Lung (tissue), 12 donors: ENCODE results near the gene TWNK. TPM values are rescaled to one million over a fixed set of nuclear protein-coding genes. Genes with fewer than 3 reads are reported as not detected.

Source experiments
- ATAC-seq: fragments of 200-7000 bp; cut with Tn5 transposase; one replicate; pipeline ENCODE4 v1.9.1; 2020; ENCODE audit warnings: moderate number of reproducible peaks; ENCODE audit not compliant: insufficient read depth, low FRiP score
- DNase-seq, 3 donors: peaks; one replicate each; pipeline ENCODE4 v3.0.0-alpha.2; 2013 to 2017
- H3K27ac ChIP-seq, 2 donors: one replicate each; pipeline ENCODE4 v1.5.1; 2013; ENCODE audit warnings: mild to moderate bottlenecking in 2 of 2, moderate library complexity in 2 of 2, control low read depth in 1 of 2, inconsistent platforms in 1 of 2, low read depth in 1 of 2, low read length in 1 of 2
- H3K27me3 ChIP-seq, 3 donors: one replicate each; pipeline ENCODE4 v1.5.1; 2013; ENCODE audit warnings: low read length in 2 of 3; ENCODE audit not compliant: control insufficient read depth in 3 of 3, insufficient read depth in 3 of 3
- H3K36me3 ChIP-seq, 4 donors: one replicate each; pipeline ENCODE4 v1.5.1; 2013; ENCODE audit warnings: low read length in 4 of 4, mild to moderate bottlenecking in 1 of 4, moderate library complexity in 1 of 4; ENCODE audit not compliant: control insufficient read depth in 4 of 4, insufficient read depth in 4 of 4
- H3K4me1 ChIP-seq, 5 donors: one replicate each; pipeline ENCODE4 v1.5.1; 2013; ENCODE audit warnings: low read length in 5 of 5, mild to moderate bottlenecking in 2 of 5, moderate library complexity in 1 of 5; ENCODE audit not compliant: control insufficient read depth in 5 of 5, insufficient read depth in 5 of 5
- H3K4me3 ChIP-seq: one replicate; pipeline ENCODE4 v1.5.1; 2013; ENCODE audit warnings: mild to moderate bottlenecking, control low read depth, moderate library complexity
- H3K9ac ChIP-seq, 2 donors: one replicate each; pipeline ENCODE4 v1.5.1; 2013; ENCODE audit warnings: low read length in 2 of 2, control low read depth in 1 of 2; ENCODE audit not compliant: insufficient read depth in 1 of 2
- H3K9me3 ChIP-seq, 4 donors: one replicate each; pipeline ENCODE4 v1.5.1; 2013; ENCODE audit warnings: low read length in 3 of 4, mild to moderate bottlenecking in 1 of 4, moderate library complexity in 1 of 4; ENCODE audit not compliant: control insufficient read depth in 4 of 4, insufficient read depth in 3 of 4
- WGBS, 2 donors: extraction: QIAGEN DNeasy Blood & Tissue Kit; methylation state at CpG; one replicate each; pipeline ENCODE4 v1.1.7; 2013; 5-methylcytosine and 5-hydroxymethylcytosine counted together
- polyA plus RNA-seq, 2 donors: library from polyadenylated mRNA; stranded (reverse); fragments of 200-250 nt; gene quantifications; one replicate each; pipeline ENCODE4 v1.2.1, GENCODE V29; 2013
- total RNA-seq, 2 donors: library from RNA; depleted of rRNA in 1 of 2; stranded (reverse); fragments of >200 nt in 1 of 2; gene quantifications; one replicate each; pipeline ENCODE4 v1.2.1, GENCODE V29; 2014 to 2021
- TF ChIP-seq, protein P1 (sequence below): IDR thresholded peaks from 2 replicates; pipeline ENCODE4 v1.5.1; 2012; ENCODE audit warnings: mild to moderate bottlenecking; ENCODE audit errors: control extremely low read depth, extremely low read depth
- donor health status: control.
- donor health status: control.
- donor health status: Bipolar disorder and iron deficiency.
- donor health status: healthy.
- donor health status: DM: yes; HTN: yes; CAD: no.

TWNK gene
- total and polyA plus RNA-seq, 4 donors = 3.9 to 8.3 (median 5.6) TPM

DNA sequence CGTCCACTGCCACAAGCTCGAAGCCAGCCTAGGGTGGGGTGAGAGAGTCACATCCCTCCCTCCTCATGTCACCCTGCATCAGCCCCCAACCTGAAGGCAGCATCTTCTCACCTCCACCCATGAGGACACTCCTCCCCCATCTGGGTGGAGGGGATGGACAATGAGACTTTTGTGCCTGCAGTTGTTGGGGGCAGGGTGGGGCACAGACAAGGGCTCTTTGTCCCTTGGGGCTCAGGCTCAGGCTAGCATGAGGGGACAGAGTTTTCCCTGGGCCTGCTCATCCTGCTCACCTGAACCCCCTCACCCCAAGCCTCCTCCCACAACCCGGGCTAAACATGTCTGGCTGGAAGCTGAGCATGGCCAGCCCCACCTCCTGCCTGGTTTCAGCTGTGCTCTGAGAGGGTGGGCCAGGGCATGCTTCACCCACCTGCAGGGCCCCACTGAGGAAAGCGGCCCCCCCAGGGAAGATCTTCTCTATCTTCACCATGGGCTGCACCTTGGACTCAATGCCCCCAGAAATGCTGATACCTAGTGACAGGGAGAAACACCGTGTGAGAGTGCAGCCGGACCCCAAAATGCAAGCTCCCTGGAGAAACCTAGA, 21.6 kb downstream of the TWNK start:
- no peaks in the 10 kb centered on the region for H3K9me3 ChIP-seq
- H3K27ac ChIP-seq = no peak overlapping the region
- ATAC-seq (no peak), DNase-seq (no peak)
- no peak overlapping the region for H3K4me3 ChIP-seq
- H3K36me3 ChIP-seq = peaks cover 0 to 21% (median 20%) of the 10 kb centered on the region in 4 donors
- TF ChIP-seq, protein P1, sequence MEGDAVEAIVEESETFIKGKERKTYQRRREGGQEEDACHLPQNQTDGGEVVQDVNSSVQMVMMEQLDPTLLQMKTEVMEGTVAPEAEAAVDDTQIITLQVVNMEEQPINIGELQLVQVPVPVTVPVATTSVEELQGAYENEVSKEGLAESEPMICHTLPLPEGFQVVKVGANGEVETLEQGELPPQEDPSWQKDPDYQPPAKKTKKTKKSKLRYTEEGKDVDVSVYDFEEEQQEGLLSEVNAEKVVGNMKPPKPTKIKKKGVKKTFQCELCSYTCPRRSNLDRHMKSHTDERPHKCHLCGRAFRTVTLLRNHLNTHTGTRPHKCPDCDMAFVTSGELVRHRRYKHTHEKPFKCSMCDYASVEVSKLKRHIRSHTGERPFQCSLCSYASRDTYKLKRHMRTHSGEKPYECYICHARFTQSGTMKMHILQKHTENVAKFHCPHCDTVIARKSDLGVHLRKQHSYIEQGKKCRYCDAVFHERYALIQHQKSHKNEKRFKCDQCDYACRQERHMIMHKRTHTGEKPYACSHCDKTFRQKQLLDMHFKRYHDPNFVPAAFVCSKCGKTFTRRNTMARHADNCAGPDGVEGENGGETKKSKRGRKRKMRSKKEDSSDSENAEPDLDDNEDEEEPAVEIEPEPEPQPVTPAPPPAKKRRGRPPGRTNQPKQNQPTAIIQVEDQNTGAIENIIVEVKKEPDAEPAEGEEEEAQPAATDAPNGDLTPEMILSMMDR = no peak
- 79 to 98% methylated on average over 6 of the region's 6 CpGs for WGBS, 2 donors
- H3K4me1 ChIP-seq = peaks cover 0 to 39% (median 13%) of the 10 kb centered on the region in 5 donors
- no peak overlapping the region for H3K9ac ChIP-seq
- no peaks in the 10 kb centered on the region for H3K27me3 ChIP-seq

DNA sequence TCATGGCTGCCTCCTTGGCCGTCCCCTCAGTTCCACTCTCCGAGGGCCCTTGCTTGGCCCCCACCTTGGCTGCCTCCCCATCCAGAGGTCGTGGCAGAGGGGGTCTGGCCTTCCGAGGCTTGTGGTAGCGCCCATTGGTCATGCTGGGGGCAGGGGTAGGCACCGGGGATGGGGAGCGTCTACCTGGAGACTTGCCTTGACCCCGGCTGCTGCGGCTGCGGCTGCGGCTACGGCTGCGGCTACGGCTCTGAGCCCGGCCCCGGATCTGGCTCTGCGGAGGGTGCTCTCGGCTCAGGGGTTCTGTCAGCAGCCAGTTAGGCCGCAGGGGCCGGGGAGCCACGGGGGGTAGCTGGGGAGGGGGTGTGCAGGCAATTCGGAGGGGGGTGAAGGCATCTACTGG, 23.0 kb downstream of the TWNK start:
- ATAC-seq (no peak), DNase-seq (no peak)
- Histone ChIP-seq H3K9me3 (no peaks in the 10 kb centered on the region), H3K36me3 (peaks cover 0 to 19% (median 10%) of the 10 kb centered on the region in 4 donors), H3K9ac (no peak overlapping the region), H3K4me1 (peaks cover 0 to 39% (median 13%) of the 10 kb centered on the region in 5 donors), H3K4me3 (no peak overlapping the region), H3K27me3 (no peaks in the 10 kb centered on the region), H3K27ac (no peak overlapping the region)
- whole genome bisulfite sequencing, 2 donors = 94 to 95% methylated on average over 21 to 22 of the region's 22 CpGs
- TF ChIP-seq, protein P1 = no peak

DNA sequence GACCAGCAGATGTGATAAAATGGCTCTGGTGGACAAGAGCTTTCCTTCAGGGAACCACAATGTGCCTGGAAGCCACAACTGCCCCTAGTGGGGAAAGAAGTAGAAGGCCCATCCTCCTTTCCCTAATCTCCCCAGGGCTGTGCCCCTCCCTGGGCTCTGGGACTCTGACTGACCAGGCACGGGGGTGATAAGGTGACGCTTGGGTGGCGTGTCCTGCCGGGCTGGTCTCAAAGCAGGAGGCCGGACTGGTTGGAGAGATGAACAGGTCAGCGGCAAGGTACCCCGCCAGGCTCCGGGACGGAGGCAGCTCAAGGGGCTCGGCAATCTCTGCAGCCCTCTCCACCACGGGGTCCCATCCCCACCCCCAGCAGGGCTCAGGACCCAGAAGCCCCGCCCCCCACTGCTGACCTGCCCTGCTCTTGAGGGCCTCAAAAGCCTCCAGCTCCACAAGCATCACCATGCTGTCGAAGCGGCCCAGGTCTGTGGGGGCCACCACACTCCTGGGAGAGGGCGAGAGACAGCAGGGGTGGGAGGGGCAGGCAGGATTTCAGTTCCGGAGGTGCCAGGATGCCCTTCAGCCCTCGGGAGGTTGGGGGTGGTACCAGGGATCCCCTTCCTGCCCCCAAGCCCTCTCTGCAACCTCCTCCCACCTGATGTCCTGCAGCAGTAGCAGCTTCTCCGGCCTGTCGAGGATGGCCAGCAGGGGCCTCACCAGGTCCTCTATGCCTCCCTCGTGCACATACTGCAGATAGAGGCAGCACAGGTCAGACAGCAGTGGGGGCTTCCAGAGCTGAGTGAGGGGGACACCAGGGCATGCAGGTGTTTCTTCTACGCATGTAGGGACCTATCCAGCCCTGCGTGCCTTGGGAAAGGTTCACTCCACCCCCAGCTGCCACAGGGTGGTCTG, 24.4 kb downstream of the TWNK start:
- no peak for DNase-seq
- TF ChIP-seq, protein P1 = no peak
- H3K9me3 ChIP-seq = no peaks in the 10 kb centered on the region
- H3K4me3 ChIP-seq = no peak overlapping the region
- peaks cover 2% of the 10 kb centered on the region in 3 donors for H3K27me3 ChIP-seq
- 66 to 72% methylated on average over 22 of the region's 22 CpGs for WGBS, 2 donors
- H3K36me3 ChIP-seq = peaks cover 0 to 6% (median 1%) of the 10 kb centered on the region in 4 donors
- no peak overlapping the region for H3K9ac ChIP-seq
- no peak for ATAC-seq
- peaks cover 0 to 30% (median 9%) of the 10 kb centered on the region in 5 donors for H3K4me1 ChIP-seq
- peak overlapping the region in 1 of 2 donors; percentile 48 for H3K27ac ChIP-seq
